Measurements from ENCODE around the gene MAP2K3.

GRCh38 chr17:21293831-21294210 is 9.3 kb downstream of the MAP2K3 start:
- no peak for TF ChIP-seq ZNF8 (CRISPR knock-in tag; IDR thresholded peaks at IDR 0.05)
- TF ChIP-seq BACH2 (CRISPR knock-in tag; IDR thresholded peaks at IDR 0.05; ENCODE audit: borderline replicate concordance), result no peak
- no peak for TF ChIP-seq CSRNP3 (CRISPR knock-in tag; IDR thresholded peaks at IDR 0.05)
- no peak for TF ChIP-seq ESRRG (CRISPR knock-in tag; IDR thresholded peaks at IDR 0.05)
